Breast epithelium (tissue), 4 donors: Measurements from ENCODE around the gene IL24. TPM values are rescaled to one million over a fixed set of nuclear protein-coding genes. Genes with fewer than 3 reads are reported as not detected.

Source experiments
- DNase-seq, 2 donors: peaks; one replicate each; pipeline ENCODE4 v3.0.0-alpha.2; 2019; ENCODE audit warnings: low spot score in 2 of 2
- H3K27ac ChIP-seq, 2 donors: fragments of 200-600 bp; sonication (generic) in 1 of 2; one replicate each; pipeline ENCODE4 v1.5.1; 2016 to 2019; ENCODE audit warnings: mild to moderate bottlenecking in 1 of 2
- H3K27me3 ChIP-seq, 2 donors: fragments of 200-600 bp; sonication (generic) in 1 of 2; one replicate each; pipeline versions ENCODE4 v1.5.1 to v1.6.0; 2017 to 2019; ENCODE audit warnings: control low read depth in 1 of 2, mild to moderate bottlenecking in 1 of 2
- H3K36me3 ChIP-seq: fragments of 200-600 bp; one replicate; pipeline ENCODE4 v1.5.1; 2019
- H3K4me1 ChIP-seq, 2 donors: fragments of 200-600 bp; sonication (generic); one replicate each; pipeline ENCODE4 v1.5.1; 2016 to 2019; ENCODE audit warnings: control low read depth in 1 of 2
- H3K4me3 ChIP-seq, 3 donors: fragments of 200-600 bp; sonication (generic); 1 replicate in 2 of 3; 2 replicates in 1 of 3; pipeline ENCODE4 v1.5.1; 2016 to 2019; ENCODE audit warnings: mild to moderate bottlenecking in 3 of 3, moderate library complexity in 2 of 3
- H3K9me3 ChIP-seq, 2 donors: fragments of 200-600 bp; sonication (generic) in 1 of 2; one replicate each; pipeline ENCODE4 v1.5.1; 2016 to 2019; ENCODE audit warnings: control low read depth in 1 of 2
- POLR2A ChIP-seq: fragments of 450-650 bp; IDR thresholded peaks from one replicate; pipeline ENCODE4 v1.6.1; 2016; ENCODE audit warnings: antibody characterized with exemption, mild to moderate bottlenecking, moderate library complexity
- POLR2AphosphoS5 ChIP-seq, 3 donors: sonication (generic); formaldehyde crosslinking; IDR thresholded peaks; one replicate each; pipeline ENCODE4 v1.6.1; 2017; ENCODE audit warnings: antibody characterized with exemption in 3 of 3
- intact Hi-C: fragments of 100-400 bp; cut with DNase I; formaldehyde crosslinking; loops from one replicate; pipeline ENCODE4 v1.15.1; 2023; ENCODE audit warnings: low total_unique reads
- total RNA-seq, 3 donors: library from RNA; depleted of rRNA; stranded (reverse); fragments of >200 nt; gene quantifications; one replicate each; pipeline ENCODE4 v1.1.0, GENCODE V29; 2016
- TF ChIP-seq, protein P1 (sequence below), 3 donors: fragments of 450-650 bp; IDR thresholded peaks; one replicate each; pipeline ENCODE4 v1.5.1; 2016 to 2017; ENCODE audit warnings: antibody characterized with exemption in 3 of 3, mild to moderate bottlenecking in 3 of 3, moderate library complexity in 3 of 3

Gene IL24
- total RNA-seq, 3 donors from 2014 or later = 0.59 TPM; not detected in 2

DNA sequence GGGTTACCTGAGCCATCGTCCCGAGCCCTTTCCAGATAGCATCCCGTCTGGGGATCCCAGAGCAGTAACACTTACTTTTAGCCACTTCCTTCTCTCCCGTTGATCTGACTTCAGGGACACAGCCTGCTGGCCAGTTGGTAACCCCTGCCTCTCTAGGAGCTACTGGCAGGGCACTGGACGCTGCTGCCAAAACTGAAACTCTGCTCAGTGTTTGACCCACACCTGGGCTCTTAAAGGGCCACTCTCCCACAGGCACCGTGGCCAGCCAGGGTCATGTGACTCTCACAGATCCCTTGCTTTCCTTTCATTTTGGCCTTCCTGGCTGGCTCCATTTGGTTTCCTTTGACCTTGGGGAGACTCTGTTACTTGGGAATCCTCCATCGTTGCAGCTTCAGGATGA lies 49.0 kb downstream of the IL24 start, which contains the start of gene PIGR:
PIGR (minus strand) TSS at position 206 of the 400 bp plus-strand sequence. CDS start 5,935 bp downstream, outside the sequence.
- no peaks in the 10 kb centered on the region for H3K27me3 ChIP-seq
- H3K9me3 ChIP-seq = no peaks in the 10 kb centered on the region
- no peak for DNase-seq
- peak within 1 kb of the TSS; percentile 64 to 78 for H3K27ac ChIP-seq
- H3K4me3 ChIP-seq = peak within 1 kb of the TSS in 2 of 3 donors; percentile 35 to 41
- TF ChIP-seq, protein P1, sequence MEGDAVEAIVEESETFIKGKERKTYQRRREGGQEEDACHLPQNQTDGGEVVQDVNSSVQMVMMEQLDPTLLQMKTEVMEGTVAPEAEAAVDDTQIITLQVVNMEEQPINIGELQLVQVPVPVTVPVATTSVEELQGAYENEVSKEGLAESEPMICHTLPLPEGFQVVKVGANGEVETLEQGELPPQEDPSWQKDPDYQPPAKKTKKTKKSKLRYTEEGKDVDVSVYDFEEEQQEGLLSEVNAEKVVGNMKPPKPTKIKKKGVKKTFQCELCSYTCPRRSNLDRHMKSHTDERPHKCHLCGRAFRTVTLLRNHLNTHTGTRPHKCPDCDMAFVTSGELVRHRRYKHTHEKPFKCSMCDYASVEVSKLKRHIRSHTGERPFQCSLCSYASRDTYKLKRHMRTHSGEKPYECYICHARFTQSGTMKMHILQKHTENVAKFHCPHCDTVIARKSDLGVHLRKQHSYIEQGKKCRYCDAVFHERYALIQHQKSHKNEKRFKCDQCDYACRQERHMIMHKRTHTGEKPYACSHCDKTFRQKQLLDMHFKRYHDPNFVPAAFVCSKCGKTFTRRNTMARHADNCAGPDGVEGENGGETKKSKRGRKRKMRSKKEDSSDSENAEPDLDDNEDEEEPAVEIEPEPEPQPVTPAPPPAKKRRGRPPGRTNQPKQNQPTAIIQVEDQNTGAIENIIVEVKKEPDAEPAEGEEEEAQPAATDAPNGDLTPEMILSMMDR (IDR thresholded peaks at IDR 0.05) = no peak
- TF ChIP-seq POLR2AphosphoS5 (IDR thresholded peaks at IDR 0.05) (no peak), POLR2A (no peak)
- H3K4me1 ChIP-seq = no peaks in the 10 kb centered on the region
- intact Hi-C loops = no loop called here
- H3K36me3 ChIP-seq = no peaks in the 10 kb centered on the region

DNA sequence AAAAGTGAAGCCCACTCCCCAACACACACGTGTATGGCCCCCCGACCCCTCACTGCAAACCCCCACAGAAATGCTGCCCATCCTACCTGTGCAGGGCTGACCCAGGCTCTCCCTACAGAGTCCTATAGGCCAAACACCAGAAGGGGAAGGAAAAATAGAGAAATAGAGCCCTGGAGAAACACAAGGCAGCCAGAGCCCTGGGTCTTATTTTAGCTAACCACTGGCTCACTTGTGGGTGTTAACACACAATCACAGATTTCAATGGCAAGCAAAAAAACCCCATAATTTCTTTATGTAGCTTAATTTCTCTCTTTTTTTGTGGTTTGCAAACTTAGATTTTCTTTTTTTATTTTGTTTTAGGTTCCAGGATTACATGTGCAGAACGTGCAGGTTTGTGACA lies 50.0 kb downstream of the IL24 start:
- intact Hi-C loops = no loop called here
- Histone ChIP-seq H3K9me3 (no peaks in the 10 kb centered on the region), H3K4me3 (no peak overlapping the region), H3K27ac (no peak overlapping the region), H3K36me3 (no peaks in the 10 kb centered on the region), H3K4me1 (no peaks in the 10 kb centered on the region), H3K27me3 (no peaks in the 10 kb centered on the region)
- TF ChIP-seq, protein P1 (IDR thresholded peaks at IDR 0.05) = no peak
- TF ChIP-seq POLR2A = no peak
- no peak for TF ChIP-seq POLR2AphosphoS5 (IDR thresholded peaks at IDR 0.05)
- no peak for DNase-seq

DNA sequence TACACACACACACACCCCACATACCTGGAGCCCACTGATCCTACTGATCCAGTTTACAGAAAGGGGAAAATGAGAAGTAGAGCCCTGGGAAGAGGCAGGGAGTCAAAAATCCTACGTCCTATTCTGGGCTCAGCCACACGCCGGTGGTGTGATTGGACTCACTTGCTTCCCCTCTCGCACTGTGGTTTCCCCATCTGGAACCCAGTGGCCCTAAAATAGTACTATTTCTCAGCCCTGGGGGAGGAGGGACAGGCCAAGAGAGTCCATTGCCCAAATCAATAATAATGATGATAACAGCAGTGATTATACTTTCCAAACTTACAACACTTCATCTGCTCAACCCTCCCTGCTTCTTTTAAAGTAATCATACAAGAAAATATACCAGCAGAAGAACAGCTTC lies 52.0 kb downstream of the IL24 start:
- intact Hi-C loops = no loop called here
- no peak for DNase-seq
- TF ChIP-seq, protein P1 (IDR thresholded peaks at IDR 0.05) = no peak
- TF ChIP-seq POLR2A = no peak

DNA sequence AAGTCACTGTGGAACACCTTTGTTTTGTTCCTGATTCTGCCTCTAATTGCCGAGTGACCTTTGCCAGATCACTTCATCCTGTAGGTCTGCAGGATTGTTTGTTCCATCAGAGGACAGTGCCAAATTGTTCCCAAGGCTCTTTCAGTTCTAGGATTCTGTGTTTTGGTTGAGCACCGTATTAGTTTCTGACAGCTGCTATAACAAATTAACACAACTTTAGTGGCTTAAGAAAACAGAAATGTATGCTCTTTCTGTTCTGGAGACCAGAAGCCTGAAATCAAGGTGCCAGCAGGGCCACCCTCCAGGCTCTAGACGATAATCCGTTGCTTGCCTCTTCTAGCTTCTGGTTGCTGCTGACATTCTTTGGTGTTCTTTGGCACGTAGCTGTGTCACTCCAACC lies 52.4 kb downstream of the IL24 start:
- TF ChIP-seq POLR2AphosphoS5 (IDR thresholded peaks at IDR 0.05) (no peak), POLR2A (no peak)
- TF ChIP-seq, protein P1 (IDR thresholded peaks at IDR 0.05) = no peak
- intact Hi-C loops = no loop called here
- Histone ChIP-seq H3K27ac (no peak overlapping the region), H3K4me3 (no peak overlapping the region), H3K4me1 (peaks cover 0 to 9% of the 10 kb centered on the region in 2 donors), H3K36me3 (no peaks in the 10 kb centered on the region), H3K27me3 (no peaks in the 10 kb centered on the region), H3K9me3 (no peaks in the 10 kb centered on the region)
- DNase-seq = no peak

More for the DNA sequence above, 52.0 kb downstream of the IL24 start:
- H3K4me3 ChIP-seq = no peak overlapping the region
- no peak overlapping the region for H3K27ac ChIP-seq
- no peaks in the 10 kb centered on the region for H3K36me3 ChIP-seq
- H3K9me3 ChIP-seq = no peaks in the 10 kb centered on the region
- H3K4me1 ChIP-seq = peaks cover 0 to 7% of the 10 kb centered on the region in 2 donors
- H3K27me3 ChIP-seq = no peaks in the 10 kb centered on the region

DNA sequence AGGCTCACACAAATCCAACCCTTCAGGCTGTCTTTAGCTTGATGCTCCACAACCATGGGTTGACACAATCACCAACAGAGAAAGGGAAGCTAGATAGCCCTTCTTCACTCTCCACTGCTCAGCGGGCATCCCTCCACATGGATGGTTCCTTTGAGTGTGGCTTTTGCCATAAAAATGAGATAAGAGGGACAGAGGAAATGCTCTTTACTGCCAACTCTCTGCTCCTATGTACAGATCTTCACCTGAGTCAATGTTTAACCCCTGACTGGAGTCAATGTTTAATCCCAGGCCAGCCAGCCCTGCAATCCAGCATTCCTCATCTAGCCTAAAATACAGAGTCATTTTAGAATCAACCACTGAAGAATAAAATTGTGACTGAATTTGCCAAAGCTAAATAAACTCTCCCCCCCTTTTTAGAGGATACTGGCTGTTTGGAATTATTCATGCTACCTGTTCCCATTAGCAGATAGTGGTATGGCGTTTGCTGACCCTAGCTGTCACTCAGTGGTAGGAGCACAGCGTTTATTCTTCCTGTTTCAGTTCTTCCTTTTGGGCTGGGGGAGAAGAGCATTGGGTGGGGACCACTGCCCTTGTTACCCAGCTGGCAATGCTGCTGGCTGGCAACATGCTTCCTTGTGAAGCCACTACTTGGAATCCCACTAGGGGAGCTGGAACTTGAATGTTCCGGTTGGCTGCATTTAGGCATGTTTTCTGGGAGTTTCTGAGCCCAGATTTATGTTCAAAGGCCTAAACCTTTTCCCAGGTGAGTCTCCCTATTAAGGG lies 54.3 kb downstream of the IL24 start:
- H3K27ac ChIP-seq = peak overlapping the region; percentile 71 to 79
- DNase-seq = no peak

More for the DNA sequence above, 54.3 kb downstream of the IL24 start:
- intact Hi-C loops = no loop called here
- Histone ChIP-seq H3K4me3 (no peak overlapping the region), H3K4me1 (peaks cover 0 to 9% of the 10 kb centered on the region in 2 donors), H3K27me3 (no peaks in the 10 kb centered on the region), H3K9me3 (no peaks in the 10 kb centered on the region), H3K36me3 (no peaks in the 10 kb centered on the region)
- TF ChIP-seq POLR2AphosphoS5 (IDR thresholded peaks at IDR 0.05) (no peak), POLR2A (no peak)
- TF ChIP-seq, protein P1 (IDR thresholded peaks at IDR 0.05) = no peak
